H1 (cell line): ENCODE results near the gene SRPX2. TPM values are rescaled to one million over a fixed set of nuclear protein-coding genes. Genes with fewer than 3 reads are reported as not detected.
"Not testable (repeated sequence)": the region's sequence is repeated elsewhere in the genome, so short reads cannot be mapped to it uniquely, and the experiment has no call there.

Source experiments
- CTCF ChIA-PET: fragments of 300-600 bp; sonication (Branson Sonifier 250); formaldehyde crosslinking; loops from one replicate; lab custom pipeline; 2021; ENCODE audit not compliant: partially characterized antibody; lab: Charles Lee
- POLR2A ChIA-PET: fragments of 300-600 bp; sonication (Branson Sonifier 250); formaldehyde crosslinking; loops from one replicate; lab custom pipeline; 2021; ENCODE audit warnings: inconsistent platforms; ENCODE audit not compliant: partially characterized antibody; lab: Charles Lee
- DNase-seq, 2 experiments: peaks; one replicate each; pipeline versions ENCODE4 v3.0.0 to v3.0.0-alpha.2; 2010 to 2022; ENCODE audit warnings: low spot score in 2 of 2, low read depth in 1 of 2, mixed read lengths in 1 of 2
- FAIRE-seq: peaks from 2 replicates; lab custom pipeline; 2011; peaks lifted over from hg19 to GRCh38; lab: Jason Lieb, UNC
- H2AFZ ChIP-seq: 2 replicates; pipeline ENCODE4 v1.8.1; 2012; ENCODE audit warnings: low read length, inconsistent platforms
- H2AK5ac ChIP-seq: 2 replicates; pipeline ENCODE4 v1.6.1; 2013; ENCODE audit warnings: low read depth, low read length
- H2BK120ac ChIP-seq: replicated peaks from 2 replicates; pipeline ENCODE3; 2013; ENCODE audit warnings: low read depth, low read length, inconsistent platforms
- H2BK12ac ChIP-seq: 2 replicates; pipeline ENCODE4 v1.6.1; 2013; ENCODE audit warnings: low read depth, low read length
- H2BK15ac ChIP-seq: 2 replicates; pipeline ENCODE4 v1.6.1; 2013; ENCODE audit warnings: low read length
- H2BK20ac ChIP-seq: 2 replicates; pipeline ENCODE4 v1.6.1; 2013; ENCODE audit warnings: low read length
- H2BK5ac ChIP-seq: 2 replicates; pipeline ENCODE4 v1.6.1; 2013; ENCODE audit warnings: low read depth, low read length
- H3K14ac ChIP-seq: 2 replicates; pipeline ENCODE4 v1.6.1; 2013; ENCODE audit warnings: inconsistent platforms; ENCODE audit not compliant: insufficient read length
- H3K18ac ChIP-seq: 2 replicates; pipeline ENCODE4 v1.6.1; 2013; ENCODE audit warnings: low read length; ENCODE audit errors: extremely low read depth
- H3K23ac ChIP-seq: 2 replicates; pipeline ENCODE4 v1.6.1; 2013; ENCODE audit warnings: inconsistent platforms; ENCODE audit not compliant: insufficient read length
- H3K23me2 ChIP-seq: 2 replicates; pipeline ENCODE4 v1.6.1; 2013; ENCODE audit warnings: low read depth, low read length
- H3K27ac ChIP-seq: 2 replicates; pipeline ENCODE4 v1.6.1; 2011; ENCODE audit warnings: low read depth, low read length, inconsistent platforms
- H3K27me3 ChIP-seq, 4 experiments: replicated peaks in 1 of 4; 1 replicate in 1 of 4; 2 replicates in 3 of 4; pipeline versions ENCODE4 v1.6.1 to v1.8.1; 2011 to 2013; ENCODE audit warnings: low read length in 3 of 4, mild to moderate bottlenecking in 3 of 4, inconsistent platforms in 2 of 4, mixed read lengths in 2 of 4, moderate library complexity in 1 of 4; ENCODE audit not compliant: control insufficient read depth in 3 of 4, insufficient read depth in 3 of 4; ENCODE audit errors: extremely low read depth in 1 of 4
- H3K36me3 ChIP-seq, 4 experiments: 2 replicates each; pipeline versions ENCODE4 v1.6.1 to v1.8.1; 2011 to 2013; ENCODE audit warnings: mild to moderate bottlenecking in 4 of 4, low read length in 3 of 4, moderate library complexity in 2 of 4, control low read depth in 1 of 4, inconsistent platforms in 1 of 4; ENCODE audit not compliant: insufficient read depth in 4 of 4, control insufficient read depth in 2 of 4
- H3K4ac ChIP-seq: replicated peaks from 2 replicates; pipeline ENCODE3; 2013; ENCODE audit warnings: low read length, low read depth, mixed read lengths, inconsistent platforms; ENCODE audit not compliant: insufficient read length
- H3K4me1 ChIP-seq, 4 experiments: replicated peaks in 1 of 4; 1 replicate in 1 of 4; 2 replicates in 3 of 4; pipeline versions ENCODE4 v1.6.1 to v1.8.1; 2011 to 2013; ENCODE audit warnings: low read length in 3 of 4, inconsistent platforms in 2 of 4, mixed read lengths in 1 of 4; ENCODE audit not compliant: insufficient read depth in 4 of 4, control insufficient read depth in 3 of 4
- H3K4me2 ChIP-seq, 2 experiments: 2 replicates each; pipeline versions ENCODE4 v1.6.1 to v1.8.1; 2011 to 2013; ENCODE audit warnings: low read depth in 2 of 2, low read length in 2 of 2, control low read depth in 1 of 2, inconsistent platforms in 1 of 2, mild to moderate bottlenecking in 1 of 2; ENCODE audit not compliant: insufficient read depth in 1 of 2
- H3K4me3 ChIP-seq, 4 experiments: fragments of 200-600, 300-600 bp in 1 of 4; sonication (generic), shearing (Covaris generic), sonication (Bioruptor Twin) in 1 of 4; 2 replicates each; pipeline versions ENCODE4 v1.5.1 to v1.8.1; 2011 to 2016; ENCODE audit warnings: low read length in 4 of 4, low read depth in 3 of 4, control low read depth in 2 of 4, inconsistent platforms in 2 of 4, mild to moderate bottlenecking in 2 of 4, mixed read lengths in 1 of 4, moderate library complexity in 1 of 4; ENCODE audit not compliant: insufficient read depth in 2 of 4; ENCODE audit errors: extremely low read depth in 1 of 4
- H3K56ac ChIP-seq: replicated peaks from 2 replicates; pipeline ENCODE3; 2013; ENCODE audit warnings: low read depth, mild to moderate bottlenecking, mixed read lengths, low read length, inconsistent platforms; ENCODE audit not compliant: insufficient read length
- H3K79me1 ChIP-seq: 2 replicates; pipeline ENCODE4 v1.6.1; 2013; ENCODE audit warnings: low read depth, low read length, control low read depth
- H3K79me2 ChIP-seq, 2 experiments: 2 replicates each; pipeline versions ENCODE4 v1.6.1 to v1.8.1; 2012 to 2013; ENCODE audit warnings: low read length in 2 of 2, mild to moderate bottlenecking in 2 of 2, inconsistent platforms in 1 of 2; ENCODE audit not compliant: insufficient read depth in 2 of 2, control insufficient read depth in 1 of 2
- H3K9ac ChIP-seq, 4 experiments: replicated peaks in 1 of 4; 1 replicate in 1 of 4; 2 replicates in 3 of 4; pipeline versions ENCODE4 v1.6.1 to v1.8.1; 2011 to 2013; ENCODE audit warnings: low read depth in 3 of 4, low read length in 3 of 4, control low read depth in 2 of 4, mild to moderate bottlenecking in 2 of 4, moderate library complexity in 2 of 4, inconsistent platforms in 1 of 4; ENCODE audit errors: extremely low read depth in 1 of 4
- H3K9me3 ChIP-seq, 2 experiments: 2 replicates each; pipeline versions ENCODE4 v1.6.1 to v1.8.1; 2012 to 2013; ENCODE audit warnings: mild to moderate bottlenecking in 2 of 2, moderate library complexity in 2 of 2, control low read depth in 1 of 2, inconsistent platforms in 1 of 2, low read depth in 1 of 2, low read length in 1 of 2, mixed read lengths in 1 of 2; ENCODE audit not compliant: insufficient read depth in 2 of 2
- H4K20me1 ChIP-seq, 2 experiments: replicated peaks in 1 of 2; 2 replicates each; pipeline versions ENCODE3 to v1.8.1; 2011 to 2013; ENCODE audit warnings: inconsistent platforms in 2 of 2, low read length in 2 of 2, mild to moderate bottlenecking in 1 of 2; ENCODE audit not compliant: insufficient read depth in 2 of 2, control insufficient read depth in 1 of 2
- H4K5ac ChIP-seq: 2 replicates; pipeline ENCODE4 v1.6.1; 2013; ENCODE audit warnings: low read length, low read depth, mixed read lengths, inconsistent platforms; ENCODE audit not compliant: insufficient read length
- H4K8ac ChIP-seq: 2 replicates; pipeline ENCODE4 v1.8.0; 2013; ENCODE audit warnings: mild to moderate bottlenecking, moderate library complexity, low read length, inconsistent platforms; ENCODE audit not compliant: insufficient read depth; ENCODE audit errors: extremely low read depth
- H4K91ac ChIP-seq: replicated peaks from 2 replicates; pipeline ENCODE3; 2013; ENCODE audit warnings: low read length, mixed read lengths, inconsistent platforms; ENCODE audit not compliant: insufficient read length
- WGBS, 2 experiments: shearing (Covaris generic) in 1 of 2; methylation state at CpG; one replicate each; pipeline versions ENCODE4 v1.1.6 to v1.1.7; 2013 to 2015; ENCODE audit warnings: low lambda C conversion rate in 2 of 2, mixed read lengths in 2 of 2, inconsistent platforms in 1 of 2, low coverage in 1 of 2, missing lambda C conversion rate in 1 of 2; ENCODE audit not compliant: insufficient replicate concordance in 2 of 2, insufficient coverage in 1 of 2, insufficient read length in 1 of 2; ENCODE audit errors: extremely low coverage in 1 of 2, missing lambda C conversion rate in 1 of 2; 5-methylcytosine and 5-hydroxymethylcytosine counted together
- polyA plus RNA-seq, 7 experiments: library from polyadenylated mRNA; depleted of rRNA in 3 of 7; stranded (reverse) in 5 of 7; unstranded in 2 of 7; fragments of >200 nt in 5 of 7; fragments of 200-250 nt in 2 of 7; gene quantifications; 1 replicate in 5 of 7; 2 replicates in 1 of 7; 4 replicates in 1 of 7; pipeline versions ENCODE4 v1.2.1 to v1.2.3, GENCODE V29; 2011 to 2013; ENCODE audit warnings: missing spikeins in 2 of 7, mixed read lengths in 2 of 7
- total RNA-seq: library from RNA; stranded (reverse); fragmentation: NEBNext Ultra II Directional; extraction: Animal tissue kit (Norgen Biotek cat#: 25700); gene quantifications from 2 replicates; pipeline ENCODE4 v1.2.1, GENCODE V29; 2021

The SRPX2 gene
- total and polyA plus RNA-seq, 2 of the 8 experiments (the other 6 are each of a cell fraction or from before 2014, with no cell fraction given): not detected

DNA sequence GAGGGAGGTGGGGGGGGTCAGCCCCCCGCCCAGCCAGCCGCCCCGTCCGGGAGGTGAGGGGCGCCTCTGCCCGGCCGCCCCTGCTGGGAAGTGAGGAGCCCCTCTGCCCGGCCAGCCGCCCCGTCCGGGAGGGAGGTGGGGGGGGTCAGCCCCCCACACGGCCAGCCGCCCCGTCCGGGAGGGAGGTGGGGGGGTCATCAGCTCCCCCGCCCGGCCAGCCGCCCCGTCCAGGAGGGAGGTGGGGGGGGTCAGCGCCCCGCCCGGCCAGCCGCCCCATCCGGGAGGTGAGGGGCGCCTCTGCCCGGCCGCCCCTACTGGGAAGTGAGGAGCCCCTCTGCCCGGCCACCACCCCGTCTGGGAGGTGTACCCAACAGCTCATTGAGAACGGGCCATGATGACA lies 80.0 kb downstream of the SRPX2 start:
- H4K5ac ChIP-seq, H2BK120ac ChIP-seq, H2BK5ac ChIP-seq, H3K4ac ChIP-seq, H2BK15ac ChIP-seq, H3K4me3 ChIP-seq, H2BK12ac ChIP-seq, CTCF ChIA-PET, H4K91ac ChIP-seq, H3K79me1 ChIP-seq, H3K27ac ChIP-seq, POLR2A ChIA-PET, H3K18ac ChIP-seq, H2AK5ac ChIP-seq, H3K23me2 ChIP-seq, H4K20me1 ChIP-seq, H3K27me3 ChIP-seq, FAIRE-seq, H3K56ac ChIP-seq, H2BK20ac ChIP-seq, H4K8ac ChIP-seq, H3K9ac ChIP-seq, H3K79me2 ChIP-seq, H3K14ac ChIP-seq, H3K4me2 ChIP-seq, H3K36me3 ChIP-seq, DNase-seq, H3K4me1 ChIP-seq, H3K9me3 ChIP-seq, H3K23ac ChIP-seq, H2AFZ ChIP-seq: not testable (repeated sequence)
- no CpG with 5 or more reads among the region's 30 CpGs for WGBS, 2 experiments

Other genes starting within 250 kb of the SRPX2 start
- 0.46 and 1.2 TPM in 2 replicates for gene PCDH19, start 233.9 kb upstream of the SRPX2 start, total RNA-seq
- gene PCDH19, start 233.9 kb upstream of the SRPX2 start, polyA plus RNA-seq (2011; rRNA removed): 0.12 and 0.17 TPM in 2 replicates
- gene TNMD, start 59.3 kb upstream of the SRPX2 start, total RNA-seq: 2.1 TPM in 2 replicates
- 0.85 and 1.4 TPM in 2 replicates for gene TNMD, start 59.3 kb upstream of the SRPX2 start, polyA plus RNA-seq (2011; rRNA removed)
- 56.8 and 58.1 TPM in 2 replicates for gene TSPAN6, start 7.4 kb upstream of the SRPX2 start, total RNA-seq
- 41.7 and 67.7 TPM in 2 replicates for gene TSPAN6, start 7.4 kb upstream of the SRPX2 start, polyA plus RNA-seq (2011; rRNA removed)
- gene SYTL4, start 87.9 kb downstream of the SRPX2 start, total RNA-seq: 0.11 and 0.19 TPM in 2 replicates
- gene SYTL4, start 87.9 kb downstream of the SRPX2 start, polyA plus RNA-seq (2011; rRNA removed): 0.09 and 0.11 TPM in 2 replicates
- 30.9 and 33.0 TPM in 2 replicates for gene CSTF2, start 176.2 kb downstream of the SRPX2 start, total RNA-seq
- gene CSTF2, start 176.2 kb downstream of the SRPX2 start, polyA plus RNA-seq (2011; rRNA removed): 20.7 and 21.0 TPM in 2 replicates
- gene NOX1, start 230.2 kb downstream of the SRPX2 start, total RNA-seq: not detected in 2 replicates
- not detected in 2 replicates for gene NOX1, start 230.2 kb downstream of the SRPX2 start, polyA plus RNA-seq (2011; rRNA removed)